GM23248 (cell line): ENCODE measurements around the gene ERICH6. TPM values are rescaled to one million over a fixed set of nuclear protein-coding genes. Genes with fewer than 3 reads are reported as not detected.

ENCODE experiments used
- DNase-seq: peaks from one replicate; pipeline ENCODE4 v3.0.0-alpha.2; 2015
- H2AFZ ChIP-seq: fragments of 200-600 bp; sonication (generic); 2 replicates; pipeline ENCODE4 v1.6.1; 2016; ENCODE audit warnings: antibody characterized with exemption
- H3F3A ChIP-seq: fragments of 200-600 bp; sonication (generic); 2 replicates; pipeline ENCODE4 v1.6.1; 2016; ENCODE audit warnings: mild to moderate bottlenecking, antibody characterized with exemption, mixed run types; ENCODE audit not compliant: insufficient read depth
- H3K27ac ChIP-seq: fragments of 200-600 bp; sonication (generic); 2 replicates; pipeline ENCODE4 v1.5.1; 2016; ENCODE audit warnings: mild to moderate bottlenecking
- H3K27me3 ChIP-seq: fragments of 200-600 bp; sonication (generic); replicated peaks from 2 replicates; pipeline ENCODE4 v1.6.1; 2016; ENCODE audit warnings: mild to moderate bottlenecking; ENCODE audit not compliant: insufficient read depth
- H3K36me3 ChIP-seq: fragments of 200-600 bp; sonication (generic); 2 replicates; pipeline ENCODE4 v1.6.1; 2016; ENCODE audit warnings: low read depth, mild to moderate bottlenecking
- H3K4me1 ChIP-seq: fragments of 200-600 bp; sonication (generic); 2 replicates; pipeline ENCODE4 v1.6.1; 2016; ENCODE audit warnings: mild to moderate bottlenecking; ENCODE audit not compliant: insufficient read depth
- H3K4me2 ChIP-seq: fragments of 200-600 bp; sonication (generic); one replicate; pipeline ENCODE4 v1.6.1; 2016; ENCODE audit warnings: mild to moderate bottlenecking; ENCODE audit not compliant: unreplicated experiment
- H3K4me3 ChIP-seq: fragments of 200-600 bp; sonication (generic); 2 replicates; pipeline ENCODE4 v1.5.1; 2016; ENCODE audit warnings: mild to moderate bottlenecking
- H3K79me2 ChIP-seq: fragments of 200-600 bp; sonication (generic); 2 replicates; pipeline ENCODE4 v1.6.1; 2016; ENCODE audit warnings: mild to moderate bottlenecking; ENCODE audit not compliant: insufficient read depth
- H3K9ac ChIP-seq: fragments of 200-600 bp; sonication (generic); 2 replicates; pipeline ENCODE4 v1.6.1; 2016; ENCODE audit warnings: mild to moderate bottlenecking
- H3K9me2 ChIP-seq: fragments of 200-600 bp; sonication (generic); 2 replicates; pipeline ENCODE4 v1.6.1; 2016; ENCODE audit warnings: mixed run types, mild to moderate bottlenecking, moderate library complexity; ENCODE audit not compliant: insufficient read depth
- H3K9me3 ChIP-seq: fragments of 200-600 bp; sonication (generic); one replicate; pipeline ENCODE4 v1.6.1; 2017; ENCODE audit warnings: low read depth
- H4K20me1 ChIP-seq: fragments of 200-600 bp; sonication (generic); 2 replicates; pipeline ENCODE4 v1.6.0; 2016; ENCODE audit not compliant: insufficient read depth
- EZH2 ChIP-seq: fragments of 200-600 bp; sonication (generic); IDR thresholded peaks from 2 replicates; pipeline ENCODE4 v1.6.1; 2018; ENCODE audit warnings: antibody characterized with exemption, mild to moderate bottlenecking; ENCODE audit not compliant: insufficient read depth, poor library complexity, severe bottlenecking
- EZH2phosphoT487 ChIP-seq: fragments of 200-600 bp; sonication (generic); IDR thresholded peaks from 2 replicates; pipeline ENCODE4 v1.6.1; 2018; ENCODE audit warnings: antibody characterized with exemption, moderate library complexity, mild to moderate bottlenecking, low read depth; ENCODE audit not compliant: insufficient read depth
- WGBS, 2 experiments: methylation state at CpG; one replicate each; pipeline ENCODE4 v1.1.6; 2015 to 2017; ENCODE audit warnings: low lambda C conversion rate in 2 of 2, low coverage in 1 of 2; ENCODE audit errors: missing lambda C conversion rate in 2 of 2; 5-methylcytosine and 5-hydroxymethylcytosine counted together
- in situ Hi-C: fragments of 300-500 bp; cut with MboI; formaldehyde crosslinking; loops from 2 replicates; pipeline ENCODE4 v1.15.0; 2020
- polyA plus RNA-seq: library from polyadenylated mRNA; unstranded; fragments of >200 nt; fragmentation: Nextera tagmentation; extraction: Ambion mirVana; gene quantifications from 2 replicates; pipeline ENCODE4 v1.2.1, GENCODE V29; 2016
- total RNA-seq: library from RNA; depleted of rRNA; stranded (reverse); fragments of >200 nt; shearing (Covaris generic); gene quantifications from 2 replicates; pipeline ENCODE4 v1.2.3, GENCODE V29; 2014

Gene ERICH6
- total and polyA plus RNA-seq, 2 experiments from 2014 or later: 0.13 TPM; not detected in 1

DNA sequence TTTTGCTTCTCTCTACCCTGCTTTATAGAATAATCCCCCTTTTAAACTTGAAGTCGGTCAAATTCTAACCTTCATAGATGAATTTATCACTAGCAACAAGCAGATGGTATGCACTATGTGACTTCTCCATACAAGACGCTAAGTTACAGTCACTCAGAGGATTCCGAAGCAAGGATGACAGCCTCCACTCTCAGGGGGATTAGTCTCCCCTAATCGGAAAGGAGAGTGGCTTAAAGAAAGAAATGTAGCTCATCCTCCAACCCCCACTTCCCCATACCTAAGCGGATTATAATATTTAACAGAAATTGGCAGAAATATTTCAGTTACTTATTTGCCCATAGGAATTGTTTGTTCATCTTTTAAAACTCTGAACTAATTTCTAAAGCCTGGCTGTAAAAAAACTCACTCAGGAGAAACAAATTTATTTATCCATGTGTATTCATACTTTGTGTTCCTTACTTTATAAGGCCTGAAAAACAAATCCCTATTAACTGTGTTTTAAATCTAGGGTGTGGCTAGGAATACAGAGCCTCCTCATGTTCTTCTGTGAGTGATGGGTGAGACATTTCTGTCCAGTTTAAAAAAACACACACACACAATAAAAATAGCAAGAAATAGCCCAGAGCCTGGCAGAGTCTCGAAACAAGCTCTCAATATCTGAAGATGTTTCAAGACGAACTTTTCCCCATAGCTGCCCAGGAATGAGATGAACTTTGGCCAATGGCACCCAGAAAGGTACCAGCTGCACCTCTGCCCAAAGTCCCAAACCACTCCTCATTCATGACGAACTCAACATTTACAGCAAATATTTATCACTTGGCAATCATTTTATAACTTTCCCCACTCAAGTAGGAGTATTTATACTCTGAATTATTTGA is 40.6 kb upstream of the ERICH6 start:
- Histone ChIP-seq H3K27me3 (no peaks in the 10 kb centered on the region), H3K9me2 (no peaks in the 10 kb centered on the region), H3K79me2 (peaks cover 100% of the 10 kb centered on the region), H3K36me3 (peaks cover 22% of the 10 kb centered on the region; the same call in 1 of the 2 replicates), H3K4me3 (no peak overlapping the region), H3K4me1 (peaks cover 38% of the 10 kb centered on the region), H3K9me3 (no peaks in the 10 kb centered on the region), H2AFZ (no peak overlapping the region), H4K20me1 (peaks cover 40% of the 10 kb centered on the region), H3K27ac (0 out of 2 replicates have a peak overlapping the region, but pooled peaks have one; percentile 12), H3K9ac (peak overlapping the region; percentile 24; the same call in 1 of the 2 replicates), H3F3A (peaks cover 28% of the 10 kb centered on the region), H3K4me2 (peak overlapping the region; percentile 30)
- WGBS, 2 experiments: 24 to 34% methylated on average over 8 of the region's 8 CpGs
- in situ Hi-C loops: no loop called here
- no peak for DNase-seq
- no peak for TF ChIP-seq EZH2phosphoT487
- TF ChIP-seq EZH2: no peak

GRCh38 chr3:150743508-150743907 is 39.8 kb upstream of the ERICH6 start:
- H3K79me2 ChIP-seq: peaks cover 96% of the 10 kb centered on the region
- H3F3A ChIP-seq: peaks cover 21% of the 10 kb centered on the region
- WGBS, 2 experiments: 35 to 49% methylated on average over 2 of the region's 2 CpGs
- H3K27ac ChIP-seq: peak overlapping the region; percentile 12; the same call in 1 of the 2 replicates
- H3K27me3 ChIP-seq: no peaks in the 10 kb centered on the region
- peaks cover 31% of the 10 kb centered on the region for H3K4me1 ChIP-seq
- H3K36me3 ChIP-seq: peaks cover 22% of the 10 kb centered on the region; the same call in 1 of the 2 replicates
- peak; percentile 57 for DNase-seq
- H3K4me2 ChIP-seq: peak overlapping the region; percentile 30
- in situ Hi-C loops: no loop called here
- TF ChIP-seq EZH2phosphoT487: no peak
- no peak for TF ChIP-seq EZH2
- no peaks in the 10 kb centered on the region for H3K9me2 ChIP-seq
- H4K20me1 ChIP-seq: peaks cover 33% of the 10 kb centered on the region
- H3K4me3 ChIP-seq: no peak overlapping the region
- no peaks in the 10 kb centered on the region for H3K9me3 ChIP-seq
- no peak overlapping the region for H2AFZ ChIP-seq
- H3K9ac ChIP-seq: no peak overlapping the region

- in situ Hi-C loops: no loop called here
- Histone ChIP-seq H3K9me2 (no peaks in the 10 kb centered on the region), H3K27ac (no peak overlapping the region), H3K4me3 (no peak overlapping the region), H3K79me2 (peaks cover 89% of the 10 kb centered on the region), H3K9me3 (no peaks in the 10 kb centered on the region), H4K20me1 (peaks cover 25% of the 10 kb centered on the region), H3K36me3 (peaks cover 22% of the 10 kb centered on the region; the same call in 1 of the 2 replicates), H3F3A (peaks cover 22% of the 10 kb centered on the region), H2AFZ (no peak overlapping the region), H3K9ac (no peak overlapping the region), H3K27me3 (no peaks in the 10 kb centered on the region), H3K4me2 (no peak overlapping the region), H3K4me1 (peaks cover 31% of the 10 kb centered on the region)
- WGBS, 2 experiments: 96 to 97% methylated on average over 4 of the region's 4 CpGs
- DNase-seq: no peak
- no peak for TF ChIP-seq EZH2
- no peak for TF ChIP-seq EZH2phosphoT487
Observed at GRCh38 chr3:150742679-150743078, 39.0 kb upstream of the ERICH6 start.

DNA sequence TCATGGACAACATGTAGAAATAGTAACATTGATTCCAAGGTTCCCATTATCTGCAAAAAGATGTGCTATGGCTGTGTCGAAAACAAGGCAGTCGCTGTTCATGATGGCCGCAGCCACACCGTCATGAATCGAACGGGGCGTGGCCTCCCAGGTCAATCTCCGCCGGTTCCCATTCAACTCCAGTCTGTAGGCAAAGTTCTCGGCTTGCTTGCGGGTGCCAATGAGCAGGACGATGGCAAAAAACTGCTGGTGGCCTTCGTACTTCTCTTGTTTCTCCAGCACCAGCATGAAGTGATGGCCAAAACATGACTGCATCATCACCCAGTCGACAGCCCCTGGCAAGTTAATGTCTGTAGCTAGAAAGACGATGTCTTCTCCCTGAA is 38.4 kb upstream of the ERICH6 start:
- Histone ChIP-seq H3K79me2 (peaks cover 87% of the 10 kb centered on the region), H3K4me3 (no peak overlapping the region), H3K4me2 (no peak overlapping the region), H3K27me3 (no peaks in the 10 kb centered on the region), H3K27ac (no peak overlapping the region), H3F3A (peaks cover 25% of the 10 kb centered on the region), H4K20me1 (peaks cover 25% of the 10 kb centered on the region), H3K4me1 (peaks cover 33% of the 10 kb centered on the region), H3K36me3 (peaks cover 22% of the 10 kb centered on the region; the same call in 1 of the 2 replicates), H3K9ac (no peak overlapping the region), H3K9me2 (no peaks in the 10 kb centered on the region), H2AFZ (no peak overlapping the region), H3K9me3 (no peaks in the 10 kb centered on the region)
- no peak for TF ChIP-seq EZH2
- no peak for TF ChIP-seq EZH2phosphoT487
- 95 to 97% methylated on average over 15 of the region's 15 CpGs for WGBS, 2 experiments
- in situ Hi-C loops: no loop called here
- DNase-seq: no peak
